ENCODE data around the gene AXIN2. TPM values are rescaled to one million over a fixed set of nuclear protein-coding genes. Genes with fewer than 3 reads are reported as not detected.

AXIN2 gene
- total RNA-seq, 1 donor from 2014 or later: 17.9 TPM

DNA sequence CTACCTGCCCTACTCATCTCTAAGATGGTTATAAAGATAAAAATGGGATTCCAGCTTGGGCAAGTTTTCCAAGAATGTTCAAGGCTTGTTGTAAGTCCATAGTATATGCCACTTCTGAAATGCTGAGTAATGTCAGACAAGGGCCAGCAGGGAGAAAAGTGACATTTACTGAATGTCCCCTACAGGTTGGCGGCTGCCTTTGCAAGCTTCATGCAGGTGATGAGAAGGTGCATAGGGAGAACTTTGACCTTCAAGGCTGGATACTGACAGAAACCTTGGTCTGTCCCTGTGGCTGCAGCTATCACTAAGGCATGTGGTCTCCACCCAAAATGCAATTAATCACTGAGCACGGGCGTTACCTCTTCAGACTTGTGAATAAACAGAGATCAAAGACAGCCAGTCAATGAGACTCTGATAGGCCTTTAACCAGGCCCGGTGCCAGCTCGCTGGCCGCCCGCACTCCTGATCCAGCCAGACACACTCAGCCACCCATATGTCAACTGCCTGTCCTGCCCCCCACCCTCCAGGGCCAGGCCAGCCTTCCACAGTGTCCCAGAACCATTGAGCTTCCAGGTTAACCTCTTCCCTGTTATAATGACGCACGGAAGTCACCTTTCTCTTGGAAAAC lies 26.8 kb upstream of the AXIN2 start:
- Histone ChIP-seq H3K27ac (peak overlapping the region; percentile 66), H3K4me3 (no peak overlapping the region), H3K36me3 (no peaks in the 10 kb centered on the region), H3K9me3 (no peaks in the 10 kb centered on the region), H3K27me3 (no peaks in the 10 kb centered on the region), H3K4me1 (peaks cover 52% of the 10 kb centered on the region)
- intact Hi-C loops (cut with DNase I): no loop called here
- TF ChIP-seq POLR2A (IDR thresholded peaks at IDR 0.05) (no peak), CTCF (IDR thresholded peaks at IDR 0.05) (no peak), POLR2AphosphoS5 (IDR thresholded peaks at IDR 0.05; ENCODE audit: insufficient read depth in 1 of 2, low read depth in 1 of 2) (no peak)
- DNase-seq (ENCODE audit: extremely low spot score in 2 of 2): no peak

GRCh38 chr17:65587534-65588180 lies 26.2 kb upstream of the AXIN2 start:
- H3K4me3 ChIP-seq: no peak overlapping the region
- TF ChIP-seq CTCF (IDR thresholded peaks at IDR 0.05): no peak
- TF ChIP-seq POLR2A (IDR thresholded peaks at IDR 0.05): no peak
- TF ChIP-seq POLR2AphosphoS5 (IDR thresholded peaks at IDR 0.05; ENCODE audit: insufficient read depth in 1 of 2, low read depth in 1 of 2): no peak
- H3K36me3 ChIP-seq: no peaks in the 10 kb centered on the region
- H3K27ac ChIP-seq: peak overlapping the region; percentile 66
- DNase-seq (ENCODE audit: extremely low spot score in 2 of 2): no peak
- H3K9me3 ChIP-seq: no peaks in the 10 kb centered on the region
- H3K4me1 ChIP-seq: peaks cover 52% of the 10 kb centered on the region
- no peaks in the 10 kb centered on the region for H3K27me3 ChIP-seq
- intact Hi-C loops (cut with DNase I): no loop called here

DNA sequence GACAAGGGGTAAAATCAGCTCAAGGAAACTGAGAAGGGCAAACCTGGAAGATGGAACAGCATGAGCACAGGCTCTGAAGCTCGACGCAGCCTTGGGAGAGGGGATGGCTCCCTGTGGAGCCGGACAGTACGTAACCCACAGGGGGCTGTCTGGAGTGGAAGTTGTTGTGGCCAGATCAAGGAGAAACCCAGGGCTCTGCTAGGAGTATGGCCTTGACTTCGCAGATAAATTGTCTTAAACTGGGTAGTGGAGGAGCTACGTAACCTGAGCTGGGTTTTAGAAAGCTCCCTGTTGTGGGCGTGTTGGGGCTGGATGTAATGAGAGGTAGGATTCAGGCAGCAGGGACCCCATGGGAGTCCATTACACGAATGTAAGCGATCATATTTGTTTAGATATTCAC lies 25.5 kb upstream of the AXIN2 start:
- no peak for TF ChIP-seq CTCF (IDR thresholded peaks at IDR 0.05)
- TF ChIP-seq POLR2A (IDR thresholded peaks at IDR 0.05): no peak
- no peak for TF ChIP-seq POLR2AphosphoS5 (IDR thresholded peaks at IDR 0.05; ENCODE audit: insufficient read depth in 1 of 2, low read depth in 1 of 2)
- DNase-seq (ENCODE audit: extremely low spot score in 2 of 2): no peak
- Histone ChIP-seq H3K4me1 (peaks cover 52% of the 10 kb centered on the region), H3K27me3 (no peaks in the 10 kb centered on the region), H3K36me3 (no peaks in the 10 kb centered on the region), H3K27ac (peak overlapping the region; percentile 66), H3K9me3 (no peaks in the 10 kb centered on the region), H3K4me3 (no peak overlapping the region)
- intact Hi-C loops (cut with DNase I): no loop called here

DNA sequence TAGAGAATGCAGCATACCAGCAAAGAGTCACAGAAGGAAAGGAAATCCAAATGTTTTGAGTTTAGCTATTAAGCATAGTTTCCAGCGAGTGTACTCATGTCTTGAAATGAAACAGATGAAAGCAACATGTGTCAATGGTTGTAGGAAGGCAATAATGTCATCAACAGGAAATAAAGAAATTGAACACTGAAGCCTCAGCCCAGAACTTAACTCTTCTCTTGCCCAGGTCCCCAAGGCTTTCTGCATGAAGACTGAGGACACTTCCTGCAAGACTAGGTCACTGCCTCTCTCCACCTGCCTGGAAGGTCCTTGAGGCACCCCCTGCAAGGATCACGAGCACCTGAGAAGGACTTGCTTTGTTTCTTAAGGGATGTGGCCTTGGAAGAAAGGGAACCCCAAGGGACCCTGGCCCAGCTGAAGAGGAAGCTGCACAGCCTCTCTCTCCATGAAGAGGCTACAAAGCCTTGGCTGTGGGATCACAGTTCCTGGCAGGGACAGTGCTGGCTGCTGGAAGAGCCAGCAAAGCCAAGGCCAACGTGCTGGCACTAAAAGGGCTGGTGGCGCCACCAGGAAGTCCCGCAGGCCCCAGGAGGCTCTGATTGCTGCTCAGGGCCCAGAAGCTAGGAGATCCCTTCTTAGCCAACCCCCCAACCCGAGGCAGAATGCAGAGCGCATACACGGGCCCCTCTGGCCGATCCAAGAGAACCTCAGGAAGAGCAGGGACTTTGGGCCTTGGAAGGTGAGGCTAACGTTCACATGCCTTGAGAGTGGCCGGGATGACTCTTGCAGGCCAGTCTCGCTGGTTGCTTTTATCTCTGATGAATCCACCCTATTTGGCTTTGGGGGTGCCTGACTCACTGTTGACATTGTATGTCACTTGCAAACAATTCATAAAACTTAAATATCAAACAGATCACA lies 23.4 kb upstream of the AXIN2 start:
- Histone ChIP-seq H3K4me3 (no peak overlapping the region), H3K27me3 (no peaks in the 10 kb centered on the region), H3K4me1 (peaks cover 52% of the 10 kb centered on the region), H3K9me3 (no peaks in the 10 kb centered on the region), H3K36me3 (no peaks in the 10 kb centered on the region), H3K27ac (peak overlapping the region; percentile 19)
- DNase-seq (ENCODE audit: extremely low spot score in 2 of 2): no peak
- TF ChIP-seq CTCF (IDR thresholded peaks at IDR 0.05) (no peak), POLR2AphosphoS5 (IDR thresholded peaks at IDR 0.05; ENCODE audit: insufficient read depth in 1 of 2, low read depth in 1 of 2) (no peak), POLR2A (IDR thresholded peaks at IDR 0.05) (no peak)
- intact Hi-C loops (cut with DNase I): no loop called here

All from vagina (tissue), 2 donors.